GM18526 (cell line): ENCODE measurements around the gene IFTAP.

ENCODE experiments used
- POLR2A ChIP-seq: IDR thresholded peaks from 3 replicates; pipeline ENCODE4 v1.6.1; 2011; ENCODE audit not compliant: insufficient read length; ENCODE audit errors: extremely low read depth

The IFTAP gene

DNA sequence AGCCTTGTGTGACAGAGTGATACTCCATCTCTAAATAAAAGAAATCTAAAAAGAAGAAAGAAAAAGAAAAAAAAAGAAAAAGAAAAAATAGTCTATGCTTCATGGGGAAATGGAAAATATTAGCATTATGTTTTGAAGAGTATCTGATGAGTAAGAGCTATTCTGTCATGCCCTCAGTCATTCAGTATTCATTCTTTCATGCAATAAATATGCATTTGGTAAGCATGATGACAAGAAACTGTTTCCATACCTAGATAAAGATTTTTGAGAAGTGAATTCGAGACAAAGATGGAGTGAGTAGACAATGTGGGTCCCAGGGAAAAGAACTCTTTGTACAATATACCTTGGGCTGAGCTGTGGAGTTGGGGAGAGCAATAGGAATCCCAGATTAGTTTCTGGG is 6.2 kb upstream of the IFTAP start:
- no peak for TF ChIP-seq POLR2A

GRCh38 chr11:36590513-36590912 is 3.8 kb upstream of the IFTAP start:
- TF ChIP-seq POLR2A = no peak

GRCh38 chr11:36591433-36591832 is 2.9 kb upstream of the IFTAP start:
- TF ChIP-seq POLR2A = no peak

GRCh38 chr11:36596880-36597279 is 2.6 kb downstream of the IFTAP start:
- no peak for TF ChIP-seq POLR2A

DNA sequence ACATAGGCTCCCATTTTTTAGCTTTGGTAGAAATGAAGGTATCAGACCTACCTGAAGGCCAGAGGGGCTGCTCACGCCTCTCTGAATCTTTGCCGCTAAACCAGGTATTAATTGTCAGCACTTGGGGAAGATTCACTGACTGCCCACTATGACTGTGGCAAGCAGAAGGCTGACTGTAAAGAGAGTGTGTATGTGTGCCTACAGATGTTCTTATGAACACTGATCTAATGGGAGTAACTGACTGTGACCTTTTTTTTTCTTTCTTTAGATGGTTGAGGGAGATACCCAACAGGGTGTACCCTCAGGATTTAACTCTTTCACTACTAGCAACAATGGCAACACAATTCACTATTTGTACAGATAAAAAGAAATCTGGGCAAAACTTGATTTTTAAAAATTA is 3.7 kb downstream of the IFTAP start, which contains the start of gene RAG2:
TSS of gene RAG2 (minus strand) at position 186 of the 400 bp plus-strand sequence. CDS start 4,068 bp downstream, outside the sequence.
- no peak for TF ChIP-seq POLR2A

- TF ChIP-seq POLR2A = no peak
These were observed 5.9 kb downstream of the IFTAP start for GRCh38 chr11:36600180-36600579.

GRCh38 chr11:36601155-36601554 is 6.9 kb downstream of the IFTAP start:
- TF ChIP-seq POLR2A = no peak

- no peak for TF ChIP-seq POLR2A
These were observed 7.8 kb downstream of the IFTAP start for GRCh38 chr11:36602135-36602534.

GRCh38 chr11:36605221-36606216 is 11.2 kb downstream of the IFTAP start:
- TF ChIP-seq POLR2A = no peak

GRCh38 chr11:36608491-36609199 is 14.3 kb downstream of the IFTAP start:
- no peak for TF ChIP-seq POLR2A

- no peak for TF ChIP-seq POLR2A
These were observed 15.1 kb downstream of the IFTAP start for GRCh38 chr11:36609383-36609782.

GRCh38 chr11:36615826-36616225 is 21.5 kb downstream of the IFTAP start:
- no peak for TF ChIP-seq POLR2A

DNA sequence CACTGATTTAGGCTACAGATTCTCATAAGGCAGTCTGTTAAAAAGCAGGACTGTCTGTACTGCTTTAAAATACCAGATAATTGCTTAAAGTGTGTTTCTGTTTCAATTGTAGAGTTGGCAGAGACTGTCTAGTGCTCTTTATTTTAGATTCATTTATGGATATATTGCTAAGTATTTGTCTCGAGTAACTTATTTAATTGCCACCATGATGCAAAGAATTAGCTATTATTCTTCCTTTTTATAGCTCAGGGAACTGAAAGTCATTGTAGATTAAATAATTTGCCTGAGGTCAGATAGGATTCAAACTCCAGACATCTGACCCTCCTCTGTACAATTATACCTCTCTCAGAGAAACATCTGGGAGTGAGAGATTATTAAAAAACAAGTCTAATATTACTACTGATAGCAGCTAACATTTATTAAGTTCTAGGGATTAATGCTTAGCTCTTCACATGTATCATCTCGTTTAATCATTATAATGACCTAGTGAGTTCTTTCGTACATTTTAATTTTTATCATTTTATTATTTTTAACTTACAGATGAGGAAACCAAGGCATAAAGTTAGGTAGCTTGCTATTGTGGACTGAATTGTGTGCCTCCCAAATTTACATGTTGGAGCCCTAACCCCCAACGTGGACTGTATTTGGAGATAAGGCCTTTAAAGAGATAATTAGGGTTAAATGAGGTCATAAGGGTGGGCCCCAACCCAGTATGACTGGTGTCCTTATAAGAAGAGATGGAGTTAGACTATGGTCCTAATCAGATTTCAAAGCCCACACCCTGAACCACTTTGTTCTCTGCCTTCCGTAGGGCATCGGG is 23.5 kb downstream of the IFTAP start:
- TF ChIP-seq POLR2A = no peak

DNA sequence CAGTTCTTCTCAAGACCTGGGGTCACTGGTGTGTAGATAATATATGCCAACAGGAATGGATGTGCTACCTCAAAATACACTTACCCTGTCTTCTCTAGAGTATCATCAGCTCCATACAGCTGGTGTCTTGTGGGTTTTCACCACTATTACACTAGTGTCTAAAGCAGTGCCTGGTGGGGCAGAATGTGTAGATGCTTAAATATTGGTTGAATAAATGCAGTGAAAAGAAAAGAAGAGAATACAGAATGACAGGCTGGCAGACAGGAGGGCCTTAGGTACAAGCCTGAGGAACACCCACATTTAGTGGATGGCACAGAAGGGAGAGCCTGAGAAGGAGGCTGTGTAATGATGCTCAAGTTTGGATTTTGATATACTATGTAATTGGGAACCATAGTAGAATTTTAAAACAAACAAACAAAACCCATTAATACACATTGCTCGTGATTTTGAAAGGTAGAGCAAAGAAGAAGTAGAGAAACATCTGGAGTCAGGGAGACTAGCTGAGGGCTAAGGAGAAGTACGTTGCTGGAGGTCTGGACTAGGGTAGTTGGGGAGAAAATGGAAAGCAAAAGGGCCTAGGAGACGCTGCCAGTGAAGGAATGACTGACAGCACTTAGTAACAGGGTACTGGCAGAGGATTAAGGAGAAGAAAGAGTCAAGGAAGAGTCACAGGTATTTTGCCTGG is 24.2 kb downstream of the IFTAP start:
- no peak for TF ChIP-seq POLR2A

DNA sequence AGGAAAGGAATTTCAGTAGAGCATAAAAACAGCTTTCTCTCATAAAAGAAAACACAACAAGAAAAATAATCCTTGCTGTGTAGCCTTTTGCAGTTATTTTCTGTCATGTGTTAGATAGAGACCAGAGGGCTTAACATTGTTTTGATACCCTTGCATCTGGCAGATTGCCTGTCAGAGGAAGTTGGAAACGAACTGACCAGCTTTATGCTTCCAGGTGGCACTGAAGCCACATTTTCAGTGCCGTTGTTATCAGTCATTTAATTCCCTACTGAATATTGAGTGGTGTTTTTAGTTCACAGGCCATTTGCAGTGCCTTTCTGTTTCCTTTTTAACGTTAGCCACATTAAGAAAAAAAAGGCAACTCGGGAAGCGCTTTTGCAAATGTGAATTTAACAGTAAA is 25.2 kb downstream of the IFTAP start:
- no peak for TF ChIP-seq POLR2A
